Testis (tissue), 3 donors: Measurements from ENCODE around the gene OLFML1. TPM values are rescaled to one million over a fixed set of nuclear protein-coding genes. Genes with fewer than 3 reads are reported as not detected.

ENCODE experiments used
- DNase-seq: peaks from one replicate; pipeline ENCODE4 v3.0.0-alpha.2; 2019
- H3K27ac ChIP-seq, 2 donors: fragments of 200-600 bp; sonication (generic); one replicate each; pipeline ENCODE4 v1.5.1; 2019
- H3K27me3 ChIP-seq: fragments of 200-600 bp; sonication (generic); one replicate; pipeline ENCODE4 v1.5.1; 2019
- H3K36me3 ChIP-seq: fragments of 200-600 bp; sonication (generic); one replicate; pipeline ENCODE4 v1.5.1; 2017; ENCODE audit warnings: low read depth; ENCODE audit errors: missing control alignments
- H3K4me1 ChIP-seq: fragments of 200-600 bp; sonication (generic); one replicate; pipeline ENCODE4 v1.5.1; 2019
- H3K4me3 ChIP-seq, 2 donors: fragments of 200-600 bp; sonication (generic); one replicate each; pipeline ENCODE4 v1.5.1; 2017 to 2019
- H3K9me3 ChIP-seq: fragments of 200-600 bp; sonication (generic); one replicate; pipeline ENCODE4 v1.5.1; 2017
- POLR2A ChIP-seq: fragments of 450-650 bp; IDR thresholded peaks from one replicate; pipeline ENCODE4 v1.6.1; 2017; ENCODE audit warnings: antibody characterized with exemption, mild to moderate bottlenecking, moderate library complexity
- WGBS, 2 donors: methylation state at CpG; one replicate each; pipeline ENCODE4 v1.1.5; 2018; 5-methylcytosine and 5-hydroxymethylcytosine counted together
- intact Hi-C: fragments of 100-400 bp; cut with DNase I; formaldehyde crosslinking; loops from one replicate; pipeline ENCODE4 v1.15.1; 2023; ENCODE audit warnings: low total_unique reads
- polyA plus RNA-seq: library from polyadenylated mRNA; stranded (reverse); fragments of 350-450 nt; fragmentation: Illumina TruSeq; extraction: RNeasy Lipid Tissue Mini Kit (QIAGEN cat#74804); gene quantifications from one replicate; pipeline ENCODE4 v1.2.3, GENCODE V29; 2014; ENCODE audit warnings: low read depth, low replicate concordance; ENCODE audit not compliant: insufficient read depth
- total RNA-seq, 2 donors: library from RNA; depleted of rRNA; stranded (reverse); fragments of >200 nt; gene quantifications; one replicate each; pipeline ENCODE4 v1.2.3, GENCODE V29; 2016
- TF ChIP-seq, protein P1 (sequence below), 3 experiments: fragments of 450-650 bp in 2 of 3; fragments of 200-600 bp in 1 of 3; sonication (generic) in 1 of 3; IDR thresholded peaks; one replicate each; pipeline ENCODE4 v1.5.1; 2016 to 2019; ENCODE audit warnings: antibody characterized with exemption in 3 of 3, mild to moderate bottlenecking in 2 of 3, moderate library complexity in 1 of 3

The OLFML1 gene
- total and polyA plus RNA-seq, 3 donors from 2014 or later, result 2.9 to 15.3 (median 3.0) TPM

DNA sequence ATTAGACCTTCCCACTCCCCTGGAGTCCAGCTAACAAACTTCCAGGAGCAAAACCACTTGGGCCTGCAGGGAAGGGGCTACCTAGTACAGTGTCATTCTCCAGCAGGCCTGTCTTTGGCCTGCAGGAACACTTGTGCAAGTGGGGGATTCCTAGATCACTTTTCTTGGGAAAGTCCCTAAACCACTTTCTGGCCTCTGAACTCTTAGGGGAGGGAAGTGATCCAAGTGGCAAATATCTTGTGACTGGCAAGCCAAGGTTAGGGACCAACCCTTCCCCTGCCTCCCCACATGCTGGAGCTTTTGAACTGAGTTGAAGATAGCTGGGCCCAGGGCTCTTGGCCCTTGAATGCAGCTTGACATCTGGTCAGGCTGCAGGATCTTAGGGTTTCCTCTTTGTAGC is 45.7 kb downstream of the OLFML1 start:
- H3K9me3 ChIP-seq, result no peaks in the 10 kb centered on the region
- H3K4me1 ChIP-seq, result no peaks in the 10 kb centered on the region
- no peak for DNase-seq
- no peaks in the 10 kb centered on the region for H3K36me3 ChIP-seq
- H3K27me3 ChIP-seq, result no peaks in the 10 kb centered on the region
- TF ChIP-seq, protein P1, sequence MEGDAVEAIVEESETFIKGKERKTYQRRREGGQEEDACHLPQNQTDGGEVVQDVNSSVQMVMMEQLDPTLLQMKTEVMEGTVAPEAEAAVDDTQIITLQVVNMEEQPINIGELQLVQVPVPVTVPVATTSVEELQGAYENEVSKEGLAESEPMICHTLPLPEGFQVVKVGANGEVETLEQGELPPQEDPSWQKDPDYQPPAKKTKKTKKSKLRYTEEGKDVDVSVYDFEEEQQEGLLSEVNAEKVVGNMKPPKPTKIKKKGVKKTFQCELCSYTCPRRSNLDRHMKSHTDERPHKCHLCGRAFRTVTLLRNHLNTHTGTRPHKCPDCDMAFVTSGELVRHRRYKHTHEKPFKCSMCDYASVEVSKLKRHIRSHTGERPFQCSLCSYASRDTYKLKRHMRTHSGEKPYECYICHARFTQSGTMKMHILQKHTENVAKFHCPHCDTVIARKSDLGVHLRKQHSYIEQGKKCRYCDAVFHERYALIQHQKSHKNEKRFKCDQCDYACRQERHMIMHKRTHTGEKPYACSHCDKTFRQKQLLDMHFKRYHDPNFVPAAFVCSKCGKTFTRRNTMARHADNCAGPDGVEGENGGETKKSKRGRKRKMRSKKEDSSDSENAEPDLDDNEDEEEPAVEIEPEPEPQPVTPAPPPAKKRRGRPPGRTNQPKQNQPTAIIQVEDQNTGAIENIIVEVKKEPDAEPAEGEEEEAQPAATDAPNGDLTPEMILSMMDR (IDR thresholded peaks at IDR 0.05), result no peak
- TF ChIP-seq POLR2A, result no peak
- H3K27ac ChIP-seq, result no peak overlapping the region
- intact Hi-C loops, result no loop called here
- H3K4me3 ChIP-seq, result no peak overlapping the region

DNA sequence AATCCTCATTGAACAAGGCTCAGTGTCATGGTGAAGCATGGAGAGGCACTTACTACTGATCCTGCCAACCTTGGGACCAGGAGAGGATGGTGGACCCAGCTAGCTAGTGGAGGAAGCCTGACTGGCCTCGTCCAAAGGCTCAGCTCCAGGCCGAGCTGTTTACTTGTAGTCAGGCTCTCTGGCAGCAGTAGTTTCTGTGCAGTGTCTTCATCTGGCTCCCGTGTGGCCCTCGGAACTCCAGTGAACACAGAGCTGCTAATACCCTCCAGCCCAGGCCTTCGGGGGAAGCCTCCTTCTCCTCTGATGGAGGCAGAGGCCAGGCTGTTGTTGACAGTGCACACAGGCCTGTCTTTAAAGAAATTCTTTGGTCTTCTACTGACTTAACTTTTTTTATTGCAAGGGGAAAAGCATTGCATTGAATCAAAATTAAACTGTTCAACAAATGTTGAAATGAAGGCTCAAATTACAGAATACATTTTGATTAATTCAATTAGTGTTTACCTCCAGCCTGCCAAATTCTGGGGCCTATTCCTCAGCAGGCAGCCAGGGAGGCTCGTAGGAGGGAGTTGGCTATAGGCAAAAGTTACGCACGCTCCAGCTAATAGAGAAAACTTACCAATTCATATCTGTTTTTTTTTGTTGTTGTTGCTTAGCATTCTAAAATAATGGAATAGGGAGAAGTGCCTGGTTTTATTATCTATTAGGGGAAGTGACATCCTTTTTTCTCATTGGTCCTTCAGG is 47.3 kb downstream of the OLFML1 start:
- Histone ChIP-seq H3K4me3 (no peak overlapping the region), H3K36me3 (no peaks in the 10 kb centered on the region), H3K9me3 (no peaks in the 10 kb centered on the region), H3K27me3 (no peaks in the 10 kb centered on the region), H3K4me1 (no peaks in the 10 kb centered on the region), H3K27ac (no peak overlapping the region)
- TF ChIP-seq POLR2A, result no peak
- TF ChIP-seq, protein P1 (IDR thresholded peaks at IDR 0.05), result no peak
- WGBS, 2 donors, result 95 to 97% methylated on average over 8 of the region's 8 CpGs
- intact Hi-C loops, result no loop called here
- no peak for DNase-seq

DNA sequence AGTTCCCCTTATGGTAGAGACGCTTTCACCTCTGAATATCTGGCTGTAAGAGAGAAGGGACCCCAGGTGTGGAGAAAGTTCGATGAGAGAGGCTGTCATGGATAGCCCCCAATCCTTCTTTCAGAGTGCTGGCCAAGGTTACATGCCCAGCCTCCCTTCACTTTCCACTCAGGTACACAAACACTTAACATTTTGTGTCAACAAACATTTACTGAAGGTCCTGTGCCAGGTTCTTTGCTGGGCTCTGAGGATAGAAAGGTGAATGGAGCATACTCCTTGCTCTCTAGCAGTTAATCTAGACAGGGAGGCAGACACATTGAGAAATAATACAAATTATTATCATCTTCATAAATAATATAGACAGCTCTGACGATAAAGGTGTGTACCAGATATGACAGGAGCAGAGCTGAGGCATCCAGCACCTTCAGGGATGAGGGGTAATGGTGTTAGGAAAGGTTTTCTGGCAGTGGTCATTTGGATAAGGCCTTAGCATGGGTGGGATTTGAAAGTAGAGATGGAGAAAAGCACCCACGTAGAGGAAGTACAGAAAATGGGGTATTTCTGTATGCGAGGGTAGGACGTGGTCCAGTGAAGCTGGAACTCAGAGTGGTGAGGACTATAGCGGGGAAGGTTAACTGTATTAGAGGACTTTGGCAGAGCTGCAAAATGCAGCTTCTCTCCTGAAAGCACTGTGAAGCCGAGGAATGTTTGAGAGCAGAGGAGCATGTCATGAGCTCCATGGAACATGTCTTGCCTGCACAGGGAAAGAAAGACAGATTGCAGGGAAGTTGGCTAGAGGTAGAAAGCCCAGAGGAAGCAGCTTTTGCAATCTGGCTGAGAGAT is 48.1 kb downstream of the OLFML1 start:
- intact Hi-C loops, result no loop called here
- H3K27me3 ChIP-seq, result no peaks in the 10 kb centered on the region
- WGBS, 2 donors, result 82 to 90% methylated on average over 8 of the region's 8 CpGs
- TF ChIP-seq, protein P1 (IDR thresholded peaks at IDR 0.05), result no peak
- no peak for TF ChIP-seq POLR2A
- H3K27ac ChIP-seq, result no peak overlapping the region
- H3K4me1 ChIP-seq, result peaks cover 3% of the 10 kb centered on the region
- no peaks in the 10 kb centered on the region for H3K9me3 ChIP-seq
- H3K36me3 ChIP-seq, result no peaks in the 10 kb centered on the region
- DNase-seq, result no peak
- no peak overlapping the region for H3K4me3 ChIP-seq

DNA sequence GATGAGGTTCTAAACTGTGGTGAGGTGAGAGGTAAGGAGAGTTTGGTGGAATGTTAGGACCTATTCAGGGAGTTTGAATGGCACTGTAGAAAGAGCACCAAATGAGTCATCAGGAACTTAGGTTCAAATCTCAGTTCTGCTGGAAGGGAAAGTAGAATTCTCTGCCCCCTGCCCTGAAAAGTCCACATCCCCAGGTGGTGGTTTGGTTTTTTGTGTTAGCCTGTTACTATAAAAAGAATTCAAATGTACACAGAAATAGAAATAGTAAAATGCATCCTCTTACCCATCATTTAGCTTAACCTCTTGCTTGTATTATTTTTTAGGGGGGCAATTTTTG is 48.7 kb downstream of the OLFML1 start:
- peaks cover 3% of the 10 kb centered on the region for H3K4me1 ChIP-seq
- H3K27ac ChIP-seq, result no peak overlapping the region
- TF ChIP-seq POLR2A, result no peak
- TF ChIP-seq, protein P1 (IDR thresholded peaks at IDR 0.05), result no peak
- no peak overlapping the region for H3K4me3 ChIP-seq
- H3K27me3 ChIP-seq, result no peaks in the 10 kb centered on the region
- intact Hi-C loops, result no loop called here
- H3K36me3 ChIP-seq, result no peaks in the 10 kb centered on the region
- DNase-seq, result no peak
- H3K9me3 ChIP-seq, result no peaks in the 10 kb centered on the region
